OCI-LY3 (cell line): Measurements from ENCODE around the gene DENND11.

Experiments used
- H2AFZ ChIP-seq: fragments of 200-600, 300-600 bp; shearing (Covaris generic); 2 replicates; pipeline ENCODE4 v1.6.0; 2014; ENCODE audit warnings: antibody characterized with exemption, low read depth, low read length
- H3K27ac ChIP-seq: fragments of 200-600, 300-600 bp; sonication (generic); 2 replicates; pipeline ENCODE4 v1.5.1; 2014; ENCODE audit warnings: mild to moderate bottlenecking, low read length, moderate library complexity, mixed read lengths
- H3K27me3 ChIP-seq: fragments of 200-600, 300-600 bp; sonication (generic); 2 replicates; pipeline ENCODE4 v1.6.1; 2014; ENCODE audit warnings: low read depth, low read length, mixed read lengths
- H3K36me3 ChIP-seq: fragments of 200-600, 300-600 bp; sonication (generic); replicated peaks from 2 replicates; pipeline ENCODE3; 2014; ENCODE audit warnings: low read depth, low read length, mixed read lengths
- H3K4me1 ChIP-seq: fragments of 300-600, 200-600 bp; sonication (generic); 2 replicates; pipeline ENCODE4 v1.6.1; 2014; ENCODE audit warnings: low read length, mixed read lengths
- H3K4me2 ChIP-seq: fragments of 200-600, 300-600 bp; sonication (generic); 2 replicates; pipeline ENCODE4 v1.6.1; 2014; ENCODE audit warnings: low read length, mixed read lengths
- H3K4me3 ChIP-seq: fragments of 300-600, 200-600 bp; sonication (generic); 2 replicates; pipeline ENCODE4 v1.5.1; 2014; ENCODE audit warnings: antibody characterized with exemption, mild to moderate bottlenecking, low read length, moderate library complexity
- H3K79me2 ChIP-seq: fragments of 300-600, 200-600 bp; shearing (Covaris generic); 2 replicates; pipeline ENCODE4 v1.6.1; 2014; ENCODE audit warnings: mild to moderate bottlenecking, low read length, mixed read lengths
- H3K9ac ChIP-seq: fragments of 300-600, 200-600 bp; shearing (Covaris generic); 2 replicates; pipeline ENCODE4 v1.6.0; 2014; ENCODE audit warnings: mild to moderate bottlenecking, low read length, moderate library complexity
- H3K9me3 ChIP-seq: fragments of 200-600, 300-600 bp; shearing (Covaris generic); 2 replicates; pipeline ENCODE4 v1.6.1; 2014; ENCODE audit warnings: low read length, mixed read lengths; ENCODE audit not compliant: insufficient read depth
- H4K20me1 ChIP-seq: fragments of 200-600, 300-600 bp; sonication (generic); 2 replicates; pipeline ENCODE4 v1.6.1; 2016; ENCODE audit warnings: low read length, mixed read lengths; ENCODE audit not compliant: insufficient read depth
- EZH2phosphoT487 ChIP-seq: fragments of 200-600 bp; shearing (Covaris generic); IDR thresholded peaks from 2 replicates; pipeline ENCODE4 v1.6.1; 2018; ENCODE audit warnings: antibody characterized with exemption, mixed run types, low read depth
- TF ChIP-seq, protein P1 (sequence below): fragments of 200-600, 300-600 bp; sonication (generic); IDR thresholded peaks from 2 replicates; pipeline ENCODE4 v1.5.1; 2014; ENCODE audit warnings: antibody characterized with exemption, low read length, low read depth

DENND11 gene

GRCh38 chr7:141688043-141688442 is 13.9 kb downstream of the DENND11 start:
- Histone ChIP-seq H3K9me3 (no peaks in the 10 kb centered on the region), H3K79me2 (peaks cover 15% of the 10 kb centered on the region), H4K20me1 (peaks cover 39% of the 10 kb centered on the region), H3K4me1 (no peaks in the 10 kb centered on the region), H2AFZ (no peak overlapping the region), H3K27ac (no peak overlapping the region), H3K4me2 (no peak overlapping the region), H3K36me3 (peaks cover 16% of the 10 kb centered on the region), H3K9ac (no peak overlapping the region), H3K27me3 (no peaks in the 10 kb centered on the region), H3K4me3 (no peak overlapping the region)
- TF ChIP-seq, protein P1, sequence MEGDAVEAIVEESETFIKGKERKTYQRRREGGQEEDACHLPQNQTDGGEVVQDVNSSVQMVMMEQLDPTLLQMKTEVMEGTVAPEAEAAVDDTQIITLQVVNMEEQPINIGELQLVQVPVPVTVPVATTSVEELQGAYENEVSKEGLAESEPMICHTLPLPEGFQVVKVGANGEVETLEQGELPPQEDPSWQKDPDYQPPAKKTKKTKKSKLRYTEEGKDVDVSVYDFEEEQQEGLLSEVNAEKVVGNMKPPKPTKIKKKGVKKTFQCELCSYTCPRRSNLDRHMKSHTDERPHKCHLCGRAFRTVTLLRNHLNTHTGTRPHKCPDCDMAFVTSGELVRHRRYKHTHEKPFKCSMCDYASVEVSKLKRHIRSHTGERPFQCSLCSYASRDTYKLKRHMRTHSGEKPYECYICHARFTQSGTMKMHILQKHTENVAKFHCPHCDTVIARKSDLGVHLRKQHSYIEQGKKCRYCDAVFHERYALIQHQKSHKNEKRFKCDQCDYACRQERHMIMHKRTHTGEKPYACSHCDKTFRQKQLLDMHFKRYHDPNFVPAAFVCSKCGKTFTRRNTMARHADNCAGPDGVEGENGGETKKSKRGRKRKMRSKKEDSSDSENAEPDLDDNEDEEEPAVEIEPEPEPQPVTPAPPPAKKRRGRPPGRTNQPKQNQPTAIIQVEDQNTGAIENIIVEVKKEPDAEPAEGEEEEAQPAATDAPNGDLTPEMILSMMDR = no peak
- TF ChIP-seq EZH2phosphoT487 = no peak

DNA sequence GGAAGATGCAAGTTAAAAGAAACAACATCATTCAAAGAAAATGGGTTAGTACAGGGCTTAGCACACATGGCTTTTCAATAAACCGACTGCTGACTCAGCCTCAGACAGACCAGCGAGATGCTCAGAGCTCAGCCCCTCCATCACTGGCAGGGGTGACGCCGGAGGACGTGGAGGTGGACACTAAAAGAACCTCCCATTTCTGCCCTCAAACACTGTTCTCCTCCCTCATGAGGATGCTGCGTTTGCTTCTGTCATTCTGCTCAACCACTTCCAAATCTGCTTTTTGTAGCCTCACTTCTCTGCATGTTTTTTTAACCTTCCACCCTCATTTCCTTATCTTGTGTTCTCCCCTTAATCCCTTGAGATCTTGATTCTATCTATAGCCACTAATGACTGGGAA is 15.3 kb downstream of the DENND11 start:
- Histone ChIP-seq H3K9ac (no peak overlapping the region), H4K20me1 (peaks cover 26% of the 10 kb centered on the region), H3K4me1 (no peaks in the 10 kb centered on the region), H3K36me3 (peaks cover 23% of the 10 kb centered on the region), H3K9me3 (no peaks in the 10 kb centered on the region), H3K4me2 (no peak overlapping the region), H3K27ac (no peak overlapping the region), H2AFZ (no peak overlapping the region), H3K79me2 (peaks cover 12% of the 10 kb centered on the region), H3K27me3 (no peaks in the 10 kb centered on the region), H3K4me3 (no peak overlapping the region)
- no peak for TF ChIP-seq EZH2phosphoT487
- TF ChIP-seq, protein P1 = no peak

DNA sequence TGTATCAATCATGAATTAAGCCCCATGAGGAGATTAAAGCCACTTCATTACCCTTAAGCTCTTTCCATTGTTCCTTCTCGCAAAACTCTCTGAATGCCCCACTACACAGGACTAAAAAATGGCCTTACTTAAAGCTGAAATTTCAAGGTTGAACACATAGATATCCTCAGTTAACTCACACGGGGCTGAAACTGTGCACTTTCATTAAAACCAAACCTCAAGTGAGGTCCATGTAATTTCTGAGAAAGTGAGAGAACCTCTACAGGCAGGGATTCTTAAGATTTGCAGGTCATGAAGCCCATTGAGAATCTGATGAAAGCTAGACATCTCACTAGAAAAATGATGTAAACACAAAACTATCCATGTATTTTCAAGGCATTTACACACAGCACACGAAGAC is 15.9 kb downstream of the DENND11 start:
- no peak overlapping the region for H3K27ac ChIP-seq
- no peaks in the 10 kb centered on the region for H3K27me3 ChIP-seq
- H3K9ac ChIP-seq = no peak overlapping the region
- peaks cover 6% of the 10 kb centered on the region for H3K79me2 ChIP-seq
- no peak for TF ChIP-seq EZH2phosphoT487
- TF ChIP-seq, protein P1 = no peak
- H2AFZ ChIP-seq = no peak overlapping the region
- no peaks in the 10 kb centered on the region for H3K4me1 ChIP-seq
- H3K36me3 ChIP-seq = peaks cover 23% of the 10 kb centered on the region
- no peak overlapping the region for H3K4me3 ChIP-seq
- no peaks in the 10 kb centered on the region for H3K9me3 ChIP-seq
- no peak overlapping the region for H3K4me2 ChIP-seq
- peaks cover 21% of the 10 kb centered on the region for H4K20me1 ChIP-seq

DNA sequence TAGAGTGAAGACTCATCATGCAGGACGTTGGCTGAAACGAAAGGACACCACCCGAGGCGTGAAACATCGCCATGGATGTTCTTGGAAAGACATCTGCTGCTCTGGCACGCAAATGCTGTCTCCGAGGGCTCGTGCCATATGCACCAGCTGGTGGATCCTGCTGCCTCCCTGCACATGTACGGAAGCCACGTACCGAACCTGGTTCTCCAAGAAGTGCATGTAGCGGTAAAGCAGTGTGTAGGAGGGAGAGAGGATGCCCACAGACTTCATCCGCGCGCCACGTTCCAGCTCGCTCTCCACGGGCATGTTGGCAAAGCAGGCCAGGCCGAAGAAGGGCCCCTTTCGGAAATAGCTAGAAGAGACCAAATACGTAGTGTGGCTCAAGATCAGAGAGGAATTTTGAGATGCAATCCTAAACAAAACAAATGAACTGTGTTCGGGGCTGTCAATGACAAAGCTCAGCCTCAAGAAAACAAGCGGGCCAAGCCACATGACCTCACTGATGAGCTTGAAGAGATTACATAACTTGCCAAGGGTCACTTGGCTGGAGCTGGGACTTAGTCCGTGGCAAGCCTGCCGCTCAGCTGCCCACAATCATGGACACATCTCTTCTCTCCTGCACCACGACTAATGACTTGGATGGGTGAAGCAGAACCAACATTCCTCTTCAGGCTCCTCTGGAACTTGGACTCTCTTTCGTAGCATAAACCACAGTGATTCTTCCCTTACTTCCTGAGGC is 16.5 kb downstream of the DENND11 start:
- peaks cover 4% of the 10 kb centered on the region; the same call in 1 of the 2 replicates for H3K79me2 ChIP-seq
- H3K36me3 ChIP-seq = peaks cover 27% of the 10 kb centered on the region
- no peak overlapping the region for H3K4me3 ChIP-seq
- TF ChIP-seq EZH2phosphoT487 = no peak
- TF ChIP-seq, protein P1 = no peak
- H3K9ac ChIP-seq = no peak overlapping the region
- no peaks in the 10 kb centered on the region for H3K9me3 ChIP-seq
- H3K27me3 ChIP-seq = no peaks in the 10 kb centered on the region
- no peak overlapping the region for H3K27ac ChIP-seq
- H3K4me1 ChIP-seq = no peaks in the 10 kb centered on the region
- no peak overlapping the region for H2AFZ ChIP-seq
- no peak overlapping the region for H3K4me2 ChIP-seq
- H4K20me1 ChIP-seq = peaks cover 18% of the 10 kb centered on the region
